Esophagus muscularis mucosa (tissue), 4 donors: Measurements from ENCODE around the gene TUBA4B. TPM values are rescaled to one million over a fixed set of nuclear protein-coding genes. Genes with fewer than 3 reads are reported as not detected.

Experiments
- DNase-seq: peaks from one replicate; pipeline ENCODE4 v3.0.0-alpha.2; 2017; ENCODE audit errors: extremely low spot score
- H3K27ac ChIP-seq, 4 donors: fragments of 200-600 bp; sonication (generic); replicated peaks in 1 of 4; 1 replicate in 3 of 4; 2 replicates in 1 of 4; pipeline ENCODE4 v1.5.1; 2016 to 2019; ENCODE audit warnings: mild to moderate bottlenecking in 1 of 4
- H3K27me3 ChIP-seq, 4 donors: fragments of 200-600 bp; sonication (generic); one replicate each; pipeline versions ENCODE4 v1.5.1 to v1.6.0; 2016 to 2019
- H3K36me3 ChIP-seq, 4 donors: fragments of 200-600 bp; sonication (generic); one replicate each; pipeline ENCODE4 v1.5.1; 2016 to 2019
- H3K4me1 ChIP-seq, 4 donors: fragments of 200-600 bp; sonication (generic); one replicate each; pipeline ENCODE4 v1.5.1; 2016 to 2019
- H3K4me3 ChIP-seq, 4 donors: fragments of 200-600 bp; sonication (generic); 1 replicate in 2 of 4; 2 replicates in 2 of 4; pipeline ENCODE4 v1.5.1; 2016 to 2019; ENCODE audit warnings: mild to moderate bottlenecking in 4 of 4, moderate library complexity in 1 of 4
- H3K9me3 ChIP-seq, 4 donors: fragments of 200-600 bp; sonication (generic); 1 replicate in 3 of 4; 2 replicates in 1 of 4; pipeline ENCODE4 v1.5.1; 2016 to 2019
- EP300 ChIP-seq: sonication (generic); formaldehyde crosslinking; IDR thresholded peaks from one replicate; pipeline ENCODE4 v1.6.1; 2017; ENCODE audit warnings: antibody characterized with exemption
- POLR2A ChIP-seq: fragments of 450-650 bp; IDR thresholded peaks from one replicate; pipeline ENCODE4 v1.6.1; 2017; ENCODE audit warnings: antibody characterized with exemption, moderate library complexity, mild to moderate bottlenecking, low read depth
- POLR2AphosphoS5 ChIP-seq, 2 donors: sonication (generic); formaldehyde crosslinking; IDR thresholded peaks; one replicate each; pipeline ENCODE4 v1.6.1; 2017; ENCODE audit warnings: antibody characterized with exemption in 2 of 2
- WGBS: methylation state at CpG from one replicate; pipeline ENCODE4 v1.1.5; 2018; 5-methylcytosine and 5-hydroxymethylcytosine counted together
- intact Hi-C: fragments of 100-400 bp; cut with DNase I; formaldehyde crosslinking; loops from one replicate; pipeline ENCODE4 v1.15.1; 2023
- total RNA-seq, 4 donors: library from RNA; depleted of rRNA; stranded (reverse); fragments of >200 nt; gene quantifications; one replicate each; pipeline versions ENCODE4 v1.1.0 to v1.2.1, GENCODE V29; 2016
- TF ChIP-seq, protein P1 (sequence below), 3 experiments: fragments of 200-600 bp in 2 of 3; fragments of 450-650 bp in 1 of 3; sonication (generic) in 2 of 3; IDR thresholded peaks; one replicate each; pipeline ENCODE4 v1.5.1; 2017 to 2019; ENCODE audit warnings: antibody characterized with exemption in 3 of 3, mild to moderate bottlenecking in 2 of 3, moderate library complexity in 1 of 3

Gene TUBA4B
- total RNA-seq, 4 donors from 2014 or later: not detected

DNA sequence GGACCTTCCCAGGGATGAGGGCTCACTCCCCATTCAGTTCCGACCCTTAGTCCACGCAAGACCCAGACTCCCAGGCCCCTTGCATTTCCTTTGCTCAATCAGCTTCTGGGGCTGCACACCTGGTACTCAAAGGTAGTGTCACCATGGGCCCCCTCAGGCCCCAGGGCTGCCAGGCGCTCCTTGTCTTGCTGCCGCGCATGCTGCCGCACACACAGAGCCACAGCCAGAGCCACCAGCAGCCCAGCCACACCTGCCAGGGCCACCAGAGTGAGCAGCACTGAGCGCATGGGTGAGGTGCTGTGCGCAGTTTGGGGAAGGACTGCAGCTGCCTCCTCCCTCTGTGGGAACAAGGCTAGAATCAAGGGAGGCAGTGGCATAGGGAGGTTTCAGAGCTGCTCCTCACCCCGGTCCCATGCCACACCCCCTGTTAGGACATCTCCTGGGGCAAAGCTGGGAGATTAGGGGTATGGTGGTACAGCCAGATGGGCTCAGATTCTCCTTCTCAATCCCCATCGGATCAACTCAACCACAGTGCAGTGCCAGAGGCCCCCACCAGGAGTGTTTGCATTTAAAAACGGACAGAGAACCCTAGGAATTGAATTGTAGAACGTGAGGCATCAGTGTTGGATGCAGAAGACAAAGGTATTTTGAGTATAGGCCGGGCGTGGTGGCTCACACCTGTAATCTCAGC is 44.9 kb downstream of the TUBA4B start:
- WGBS: 85% methylated on average over 13 of the region's 14 CpGs
- H3K4me1 ChIP-seq: peaks cover 5 to 26% (median 23%) of the 10 kb centered on the region in 4 donors
- H3K27ac ChIP-seq: no peak overlapping the region
- intact Hi-C loops: loop anchor here (5.0 to 10.0 kb wide), 2 partner anchors 53 to 84 kb away; partner anchors contain the start of genes GLB1L and STK16
- no peaks in the 10 kb centered on the region for H3K36me3 ChIP-seq
- no peak for DNase-seq
- no peak overlapping the region for H3K4me3 ChIP-seq
- H3K9me3 ChIP-seq: no peaks in the 10 kb centered on the region
- TF ChIP-seq, protein P1, sequence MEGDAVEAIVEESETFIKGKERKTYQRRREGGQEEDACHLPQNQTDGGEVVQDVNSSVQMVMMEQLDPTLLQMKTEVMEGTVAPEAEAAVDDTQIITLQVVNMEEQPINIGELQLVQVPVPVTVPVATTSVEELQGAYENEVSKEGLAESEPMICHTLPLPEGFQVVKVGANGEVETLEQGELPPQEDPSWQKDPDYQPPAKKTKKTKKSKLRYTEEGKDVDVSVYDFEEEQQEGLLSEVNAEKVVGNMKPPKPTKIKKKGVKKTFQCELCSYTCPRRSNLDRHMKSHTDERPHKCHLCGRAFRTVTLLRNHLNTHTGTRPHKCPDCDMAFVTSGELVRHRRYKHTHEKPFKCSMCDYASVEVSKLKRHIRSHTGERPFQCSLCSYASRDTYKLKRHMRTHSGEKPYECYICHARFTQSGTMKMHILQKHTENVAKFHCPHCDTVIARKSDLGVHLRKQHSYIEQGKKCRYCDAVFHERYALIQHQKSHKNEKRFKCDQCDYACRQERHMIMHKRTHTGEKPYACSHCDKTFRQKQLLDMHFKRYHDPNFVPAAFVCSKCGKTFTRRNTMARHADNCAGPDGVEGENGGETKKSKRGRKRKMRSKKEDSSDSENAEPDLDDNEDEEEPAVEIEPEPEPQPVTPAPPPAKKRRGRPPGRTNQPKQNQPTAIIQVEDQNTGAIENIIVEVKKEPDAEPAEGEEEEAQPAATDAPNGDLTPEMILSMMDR (IDR thresholded peaks at IDR 0.05): no peak
- TF ChIP-seq POLR2AphosphoS5 (IDR thresholded peaks at IDR 0.05) (no peak), POLR2A (no peak), EP300 (no peak)
- peaks cover 0 to 34% (median 0%) of the 10 kb centered on the region in 4 donors for H3K27me3 ChIP-seq

DNA sequence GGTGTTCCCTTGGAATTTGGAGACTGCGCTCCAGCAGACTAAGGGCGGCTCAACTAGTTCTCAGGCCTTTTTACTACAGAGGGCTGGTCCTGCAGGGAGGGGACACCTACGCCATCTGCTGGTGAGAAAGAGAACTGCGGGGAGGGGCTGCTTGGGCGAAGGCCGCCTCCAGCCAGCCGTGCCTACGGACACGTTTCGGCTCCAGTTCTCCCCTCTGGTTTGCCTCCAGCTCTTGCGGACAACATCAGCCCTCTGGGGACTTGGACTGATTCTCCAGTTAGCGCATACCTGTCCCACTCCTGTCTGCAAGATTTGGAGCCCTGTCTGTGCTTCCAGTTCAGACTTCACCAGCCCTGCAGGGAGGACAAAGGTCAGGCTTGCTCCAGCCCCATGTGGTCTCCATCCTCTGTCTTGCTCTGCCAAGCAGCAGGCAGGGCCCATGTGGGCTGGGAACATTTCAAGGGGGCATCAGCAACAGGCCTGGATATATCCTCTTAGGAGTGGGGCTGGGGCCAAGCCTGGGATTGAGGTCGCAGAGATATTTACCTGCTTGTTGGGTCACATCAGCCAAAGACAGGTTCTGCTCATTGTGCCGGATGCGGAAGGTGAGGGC is 45.8 kb downstream of the TUBA4B start:
- H3K27me3 ChIP-seq: peaks cover 0 to 35% (median 0%) of the 10 kb centered on the region in 4 donors
- 27% methylated on average over 14 of the region's 15 CpGs for WGBS
- intact Hi-C loops: loop anchor here (5.0 to 10.0 kb wide), 2 partner anchors 54 to 83 kb away; partner anchors contain the start of genes GLB1L and STK16

DNA sequence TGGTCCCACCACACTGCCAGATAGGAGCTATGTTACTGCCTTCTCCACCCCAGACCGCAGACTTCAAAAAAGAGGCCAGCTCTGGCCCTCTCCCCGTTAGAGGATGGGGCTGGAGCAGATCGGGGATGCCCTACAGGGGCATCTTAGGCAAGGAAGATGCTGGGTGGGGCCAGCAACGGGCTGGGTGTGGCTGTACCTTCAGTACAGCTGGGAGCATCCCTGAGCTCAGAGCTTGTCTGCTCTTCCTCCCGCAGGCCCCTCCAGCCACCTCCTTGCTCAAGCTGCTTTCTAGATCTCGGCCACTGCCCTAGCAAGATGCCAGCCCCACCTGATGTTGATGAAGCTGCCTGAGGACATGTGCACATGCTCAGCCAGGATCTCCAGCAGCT is 46.3 kb downstream of the TUBA4B start:
- DNase-seq: no peak
- 72% methylated on average over 6 of the region's 6 CpGs for WGBS

More for the DNA sequence above, 45.8 kb downstream of the TUBA4B start:
- Histone ChIP-seq H3K9me3 (no peaks in the 10 kb centered on the region), H3K4me3 (no peak overlapping the region), H3K36me3 (no peaks in the 10 kb centered on the region), H3K27ac (no peak overlapping the region), H3K4me1 (peaks cover 5 to 22% (median 22%) of the 10 kb centered on the region in 4 donors)
- peak; percentile 97 for DNase-seq
- TF ChIP-seq, protein P1 (IDR thresholded peaks at IDR 0.05): peak in 2 of 3 experiments; percentile 98 to 99
- no peak for TF ChIP-seq POLR2A
- TF ChIP-seq EP300: no peak
- peak; percentile 19 to 72 for TF ChIP-seq POLR2AphosphoS5 (IDR thresholded peaks at IDR 0.05)

DNA sequence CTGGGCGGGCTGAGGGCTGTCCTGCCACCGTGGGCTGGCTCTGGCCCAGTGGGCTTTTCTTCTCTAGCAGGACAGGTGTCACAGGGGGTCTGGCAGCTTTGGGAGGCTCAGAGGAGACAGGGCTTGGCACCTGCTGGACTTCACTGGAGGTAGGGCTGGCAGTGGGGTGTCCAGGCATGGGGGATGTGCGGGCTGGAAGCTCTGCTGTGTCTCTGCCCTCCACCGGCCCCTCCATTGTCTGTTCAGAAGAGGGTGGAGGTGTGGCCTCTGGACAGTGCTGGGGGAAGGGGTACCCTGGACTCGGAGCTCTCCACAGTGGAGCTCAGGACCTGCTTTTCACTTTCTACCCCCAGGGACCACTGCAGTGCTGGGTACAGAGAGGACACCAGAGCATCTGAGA is 47.0 kb downstream of the TUBA4B start:
- H3K4me1 ChIP-seq: peaks cover 3 to 12% (median 11%) of the 10 kb centered on the region in 4 donors
- no peak for DNase-seq
- TF ChIP-seq POLR2A (no peak), POLR2AphosphoS5 (IDR thresholded peaks at IDR 0.05) (no peak), EP300 (no peak)
- TF ChIP-seq, protein P1 (IDR thresholded peaks at IDR 0.05): no peak
- H3K9me3 ChIP-seq: no peaks in the 10 kb centered on the region
- intact Hi-C loops: loop anchor here (5.0 to 10.0 kb wide), 2 partner anchors 38 to 245 kb away; no protein-coding TSS in a partner anchor
- H3K4me3 ChIP-seq: no peak overlapping the region
- WGBS: 63% methylated on average over 3 of the region's 5 CpGs
- no peak overlapping the region for H3K27ac ChIP-seq
- H3K27me3 ChIP-seq: peaks cover 0 to 35% (median 0%) of the 10 kb centered on the region in 4 donors
- no peaks in the 10 kb centered on the region for H3K36me3 ChIP-seq

More for the DNA sequence above, 46.3 kb downstream of the TUBA4B start:
- Histone ChIP-seq H3K9me3 (no peaks in the 10 kb centered on the region), H3K27ac (no peak overlapping the region), H3K4me3 (no peak overlapping the region), H3K36me3 (no peaks in the 10 kb centered on the region), H3K4me1 (peaks cover 5 to 17% (median 17%) of the 10 kb centered on the region in 4 donors), H3K27me3 (peaks cover 0 to 35% (median 0%) of the 10 kb centered on the region in 4 donors)
- intact Hi-C loops: loop anchor here (5.0 to 10.0 kb wide), 2 partner anchors 55 to 83 kb away; partner anchors contain the start of genes GLB1L and STK16
- TF ChIP-seq POLR2A: no peak
- no peak for TF ChIP-seq POLR2AphosphoS5 (IDR thresholded peaks at IDR 0.05)
- TF ChIP-seq, protein P1 (IDR thresholded peaks at IDR 0.05): no peak
